ENCODE results near the gene GPR158.
A peak's percentile ranks its signal among the peaks of the same experiment; 100 is the strongest.

GPR158 gene

GRCh38 chr10:25198151-25198550 lies 23.4 kb downstream of the GPR158 start:
- no peak for DNase-seq

DNA sequence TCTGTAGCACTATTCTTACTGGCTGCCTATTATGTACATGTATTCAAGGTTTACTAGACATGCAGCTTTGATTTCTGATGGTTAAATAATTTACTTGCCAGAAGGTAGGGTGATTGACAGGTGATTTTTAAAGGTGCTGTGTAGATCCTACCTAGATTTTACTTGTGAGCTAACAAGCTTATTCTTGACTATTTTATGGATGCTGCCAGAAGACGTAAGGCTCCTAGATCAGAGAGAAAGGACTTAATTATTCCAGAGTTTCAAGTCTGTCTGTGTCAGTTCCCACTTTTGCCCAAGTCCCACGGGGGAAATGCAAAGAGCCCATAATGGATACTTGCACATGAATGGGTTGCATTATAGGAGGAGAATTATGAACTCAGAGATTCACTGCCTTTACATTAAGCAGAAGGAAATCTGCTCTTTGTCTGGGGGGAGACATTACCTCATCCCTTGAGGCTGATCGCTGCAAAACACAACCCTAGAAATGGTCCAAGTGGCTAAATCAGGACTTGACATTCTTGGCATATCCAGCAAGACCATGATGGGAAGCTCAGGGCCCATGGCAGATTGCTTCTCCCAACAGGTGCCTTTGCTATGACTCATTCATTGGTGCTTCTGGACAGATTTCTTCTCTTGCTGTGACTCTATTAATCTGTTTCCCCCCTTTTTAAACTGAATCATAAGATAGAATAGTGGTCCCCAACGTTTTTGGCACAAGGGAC lies 32.1 kb downstream of the GPR158 start:
- DNase-seq: no peak

- no peak for DNase-seq
Measured at GRCh38 chr10:25209618-25210017, 34.8 kb downstream of the GPR158 start.

DNA sequence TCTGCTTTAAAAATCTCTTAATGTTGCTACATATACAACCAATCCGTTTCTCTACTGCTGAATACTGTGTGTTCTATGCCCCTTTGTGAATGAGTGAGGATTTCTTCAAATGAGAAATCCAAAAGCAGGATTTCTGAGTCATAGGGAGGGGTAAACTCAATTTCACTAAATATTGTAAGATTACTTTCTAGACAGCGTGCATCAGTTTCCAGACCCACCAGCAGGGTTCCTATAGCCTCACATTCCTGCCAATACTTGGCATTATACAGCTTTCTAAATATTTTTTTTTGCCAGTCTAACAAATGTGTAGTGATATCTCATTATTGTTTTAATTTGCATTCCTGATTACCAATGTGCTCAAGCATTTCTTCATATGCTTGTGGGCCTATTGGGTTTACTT lies 35.5 kb downstream of the GPR158 start:
- no peak for DNase-seq

DNA sequence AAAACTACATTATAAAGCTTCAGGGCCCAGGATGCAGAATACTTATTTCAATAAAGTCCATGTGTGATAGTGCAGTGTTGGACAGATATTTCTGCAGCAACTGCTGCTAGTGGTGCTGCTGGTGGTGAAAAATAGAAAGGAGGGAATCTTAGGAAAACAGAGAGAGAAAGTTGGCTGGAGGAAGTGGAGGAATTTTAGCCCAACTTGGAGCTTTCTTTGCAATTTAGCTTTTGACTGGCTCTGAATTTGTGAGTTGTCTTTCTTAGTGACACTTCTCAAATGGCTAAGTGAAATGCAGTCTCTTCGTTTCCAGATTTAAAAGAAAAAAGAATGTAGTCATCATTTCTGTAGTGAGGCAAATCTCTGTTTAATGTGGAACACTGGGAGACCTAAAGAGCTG lies 45.4 kb downstream of the GPR158 start:
- no peak for DNase-seq

- DNase-seq: no peak
Measured at GRCh38 chr10:25222085-25222660, 47.4 kb downstream of the GPR158 start.

DNA sequence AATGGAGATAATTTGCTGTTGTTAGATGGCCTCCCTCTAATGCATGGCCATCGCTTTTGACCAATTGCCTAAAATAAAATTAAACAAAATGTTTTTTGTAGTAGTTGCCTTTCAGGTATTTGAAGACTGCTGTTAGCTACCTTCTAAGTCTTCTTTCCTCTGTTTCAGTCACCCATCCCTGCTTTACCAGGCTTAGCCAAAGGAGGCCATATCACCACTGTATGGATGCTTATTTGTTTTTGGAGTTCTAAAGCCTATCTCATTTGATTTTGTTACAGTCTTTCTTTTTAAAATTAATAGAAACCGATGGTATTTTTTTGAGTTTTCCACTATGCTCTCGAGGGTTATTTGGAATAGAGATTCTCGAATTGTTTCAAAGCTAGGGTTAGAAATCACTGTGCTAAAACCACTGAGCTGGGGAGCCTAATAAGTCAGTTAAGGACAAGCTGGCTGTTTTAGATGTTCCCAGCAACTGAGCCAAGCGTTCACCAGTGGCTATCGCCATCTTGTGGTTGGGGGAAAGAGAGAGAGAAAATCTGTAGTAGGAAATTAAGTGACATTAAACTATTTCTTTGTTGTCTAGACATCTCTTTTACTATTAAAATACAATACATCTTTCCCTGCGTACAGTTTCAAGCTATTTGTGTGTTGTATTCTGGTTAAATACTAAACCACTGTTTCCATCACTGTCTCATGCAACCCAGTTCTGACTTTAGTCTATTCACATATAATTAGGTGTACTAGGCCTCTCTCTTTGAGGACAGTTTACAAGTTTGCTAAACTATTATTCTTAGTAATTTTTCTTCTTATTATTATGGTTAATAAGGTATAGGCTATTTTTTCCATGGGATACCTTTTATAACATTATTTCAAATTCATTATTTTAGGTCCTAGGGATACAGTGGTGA lies 52.2 kb downstream of the GPR158 start:
- peak in 1 of 2 experiments; percentile 2 for DNase-seq

GRCh38 chr10:25231751-25232150 lies 57.0 kb downstream of the GPR158 start:
- no peak for DNase-seq

GRCh38 chr10:25232204-25232603 lies 57.4 kb downstream of the GPR158 start:
- no peak for DNase-seq

- no peak for DNase-seq
Measured at GRCh38 chr10:25245165-25245564, 70.4 kb downstream of the GPR158 start.

DNA sequence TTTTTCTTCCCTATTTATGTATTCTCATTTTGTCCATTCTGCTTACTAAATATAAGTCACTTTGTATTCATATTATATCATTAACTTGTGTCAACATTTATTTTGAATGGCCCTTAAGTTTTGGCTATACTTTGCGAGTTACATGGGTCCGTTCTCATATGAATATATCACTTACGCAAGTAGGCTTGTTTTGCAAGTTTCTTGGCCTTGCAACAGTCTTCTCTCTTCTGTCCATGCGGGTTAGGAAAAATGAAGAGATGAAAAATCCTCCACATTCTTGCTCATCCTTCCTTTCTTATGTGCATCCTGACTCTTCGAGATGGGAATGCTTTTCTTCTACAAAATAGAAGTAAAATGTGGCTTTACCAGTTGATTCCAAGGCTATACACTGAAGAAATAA lies 82.8 kb downstream of the GPR158 start:
- no peak for DNase-seq

GRCh38 chr10:25261110-25261509 lies 86.3 kb downstream of the GPR158 start:
- no peak for DNase-seq

DNA sequence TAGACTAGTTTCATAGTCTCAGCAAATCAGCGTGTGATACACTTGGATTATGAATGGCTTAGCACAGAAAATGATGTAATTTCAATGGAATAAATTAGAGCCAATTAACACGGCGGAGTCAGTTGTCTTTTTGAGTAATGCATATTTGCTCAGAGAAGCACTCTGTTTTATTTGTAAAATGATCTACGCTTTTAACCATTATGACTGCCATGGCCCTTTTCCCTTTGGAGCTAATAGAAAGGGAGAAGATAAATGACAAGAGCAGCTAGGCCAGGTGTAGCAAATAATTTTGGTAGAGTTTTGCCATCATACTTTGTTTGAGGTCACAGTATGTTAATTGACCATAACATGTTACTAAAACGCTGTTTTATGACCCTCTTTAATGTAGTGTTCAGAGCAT lies 86.8 kb downstream of the GPR158 start:
- no peak for DNase-seq

- DNase-seq: no peak
Measured at GRCh38 chr10:25263931-25264330, 89.1 kb downstream of the GPR158 start.

DNA sequence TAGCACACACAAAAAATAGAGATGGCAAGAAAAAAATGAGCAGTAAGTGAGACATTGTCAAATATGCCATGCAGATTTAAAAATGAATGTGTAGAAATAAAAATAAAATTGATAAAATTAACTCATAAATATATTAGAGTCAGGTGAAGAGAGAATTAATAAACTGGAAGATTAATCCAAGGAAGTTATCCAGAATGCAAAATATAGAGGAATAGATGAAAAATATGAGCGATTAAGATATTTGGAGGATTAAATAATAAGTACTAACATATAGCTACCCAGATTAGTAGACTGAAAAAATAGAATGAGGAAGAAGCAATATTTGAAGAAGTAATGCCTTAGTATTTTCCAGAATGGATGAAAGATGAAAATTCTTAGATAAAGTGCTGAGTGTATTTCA lies 103.4 kb downstream of the GPR158 start:
- DNase-seq: no peak

DNA sequence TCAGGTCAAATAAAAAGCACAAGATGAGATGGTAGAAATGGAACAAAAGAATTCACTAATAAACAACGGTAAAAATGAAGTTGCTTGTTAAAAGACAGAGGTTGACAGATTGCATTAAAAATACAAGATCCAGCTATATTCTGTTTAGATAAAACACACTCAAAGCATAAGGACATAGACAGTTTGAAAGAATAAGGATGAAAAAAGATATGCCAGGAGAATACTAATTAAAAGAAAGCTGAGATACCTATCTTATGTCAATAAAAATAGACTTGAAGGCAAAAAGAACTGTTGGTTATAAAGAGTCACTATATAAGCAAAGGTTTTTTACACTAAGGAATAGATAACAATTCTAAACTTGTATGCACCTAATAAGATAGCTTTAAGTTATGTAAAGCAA lies 105.3 kb downstream of the GPR158 start:
- DNase-seq: no peak

- no peak for DNase-seq
Measured at GRCh38 chr10:25280573-25280972, 105.8 kb downstream of the GPR158 start.

DNA sequence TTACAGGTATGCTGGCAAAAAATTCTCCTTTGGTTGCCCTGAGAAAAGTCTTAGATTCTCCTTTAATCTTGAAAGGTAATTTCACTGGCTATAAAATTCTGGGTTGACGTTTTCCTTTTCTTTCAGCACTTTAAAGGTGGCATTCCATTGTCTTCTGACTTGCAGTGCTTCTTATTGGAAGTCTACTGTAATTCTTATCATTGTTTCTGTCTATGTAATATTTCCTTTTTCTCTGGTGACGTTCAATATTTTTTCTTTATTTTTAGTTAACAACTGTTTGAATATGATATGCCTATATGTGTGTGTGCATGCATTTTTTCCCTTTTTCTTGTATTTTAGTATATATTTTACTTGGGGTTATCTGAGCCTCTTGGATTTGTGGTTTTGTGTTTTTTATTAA lies 111.0 kb downstream of the GPR158 start:
- DNase-seq: no peak

DNA sequence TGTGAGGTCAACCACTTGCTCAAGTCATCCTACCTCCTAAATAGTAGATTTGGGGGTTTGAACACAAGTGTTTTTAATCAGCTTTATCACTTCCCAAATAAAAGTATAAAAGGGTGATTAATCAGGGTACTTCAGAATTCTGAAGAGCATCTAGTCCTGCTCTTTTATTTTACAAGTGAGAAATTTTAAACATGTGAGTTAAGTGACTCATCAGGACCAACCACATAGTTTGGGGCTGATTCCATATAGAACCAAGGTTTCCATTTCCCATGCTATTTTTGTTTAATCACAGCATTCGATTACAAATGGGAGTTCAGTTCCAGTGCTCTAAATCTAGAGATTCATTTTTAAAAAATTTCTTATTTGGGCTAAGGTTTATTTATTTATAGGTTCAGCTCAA lies 113.4 kb downstream of the GPR158 start:
- no peak for DNase-seq

DNA sequence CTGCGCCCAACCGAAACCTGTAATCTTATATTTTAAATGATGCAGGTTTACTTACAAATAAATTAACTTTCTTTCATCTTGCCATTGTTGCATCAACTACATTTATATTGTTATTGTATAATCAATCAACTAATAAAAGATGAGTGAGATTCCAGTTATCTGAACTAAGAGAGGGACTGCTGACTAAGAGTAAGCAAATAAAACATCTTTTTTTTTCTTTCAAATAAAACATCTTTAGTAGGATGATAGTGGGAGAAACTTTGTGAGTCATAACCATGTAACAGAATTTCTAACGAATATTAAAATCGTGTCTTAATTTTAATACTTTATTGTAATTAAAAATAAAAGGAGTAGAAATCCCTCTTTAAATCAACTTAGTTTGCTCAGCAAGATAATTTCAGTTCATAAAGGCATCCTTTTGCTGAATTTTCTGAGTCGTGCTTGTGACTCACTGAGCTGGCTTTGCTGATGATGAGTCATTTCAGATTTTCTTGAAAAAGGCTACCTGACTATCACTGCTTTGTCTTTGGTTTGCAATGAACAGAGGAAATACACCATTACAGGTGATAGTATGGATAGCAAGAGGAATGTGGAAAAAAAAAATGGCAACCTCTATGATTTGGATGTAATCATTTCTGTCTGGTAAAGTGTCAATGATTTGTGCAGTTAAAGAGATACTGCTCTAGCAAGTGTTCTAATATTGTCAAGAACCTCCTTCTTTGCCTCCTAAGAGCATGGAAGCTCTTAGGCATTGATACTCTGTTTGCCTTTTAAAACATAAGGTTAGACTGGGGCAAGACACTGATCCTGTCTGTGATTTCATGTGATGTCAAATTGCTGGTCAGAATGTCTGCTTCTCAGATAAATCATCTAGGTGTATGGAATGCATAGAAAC lies 119.5 kb downstream of the GPR158 start:
- DNase-seq: no peak

DNA sequence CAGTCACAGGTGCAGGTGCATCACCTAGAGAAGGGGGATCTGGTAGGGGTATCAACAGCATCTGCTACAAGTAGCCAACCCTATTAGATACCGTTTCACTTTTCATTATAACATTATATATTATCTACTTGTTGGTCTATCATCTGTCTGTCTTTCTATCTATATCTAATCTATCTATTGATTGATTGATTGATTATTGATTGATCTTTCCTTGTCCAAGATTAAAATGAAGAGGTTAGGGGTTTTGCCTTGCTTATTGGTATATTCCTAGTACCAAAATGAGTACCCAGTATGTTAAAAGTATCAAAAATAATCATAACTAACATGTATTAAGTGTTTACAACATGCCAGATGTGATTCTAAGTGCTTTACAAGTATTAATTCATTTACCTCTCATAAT lies 121.5 kb downstream of the GPR158 start:
- DNase-seq: no peak

DNA sequence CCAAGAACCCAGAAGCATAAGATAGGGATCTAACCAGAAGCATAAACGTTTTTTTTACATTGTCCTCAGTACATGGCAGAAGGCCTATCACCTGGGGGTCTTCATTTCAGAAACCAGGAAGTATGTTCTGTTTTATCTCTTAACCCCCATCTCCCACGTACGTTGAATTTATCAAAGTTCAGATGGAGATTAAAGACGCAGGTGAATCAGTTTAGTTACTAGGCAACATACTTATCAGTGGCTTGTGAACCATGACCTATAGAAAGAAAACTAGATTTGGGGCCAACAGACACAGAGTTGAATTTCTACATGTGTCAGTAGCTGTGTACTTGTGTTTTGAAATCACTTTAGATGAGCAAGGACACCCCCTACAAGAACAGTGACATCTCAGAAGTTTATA lies 122.7 kb downstream of the GPR158 start:
- DNase-seq: no peak

DNA sequence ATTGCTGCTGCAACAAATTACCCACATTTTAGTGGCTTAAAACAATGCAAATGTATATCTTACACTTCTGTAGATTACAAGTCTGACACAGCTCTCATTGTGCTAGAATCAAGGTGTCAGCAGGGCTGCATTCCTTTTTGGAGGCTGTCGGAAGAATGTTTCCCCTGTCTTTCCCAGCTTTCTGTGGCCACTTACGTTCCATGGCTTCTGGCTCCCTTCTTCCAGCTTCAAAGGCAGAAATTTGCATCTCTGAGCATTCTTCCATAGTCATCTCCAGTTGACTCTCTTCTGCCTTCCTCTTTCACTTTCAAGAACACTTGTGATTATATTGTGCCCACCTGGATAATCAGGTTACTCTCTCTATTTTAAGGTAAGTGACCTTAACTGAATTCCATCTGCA lies 125.3 kb downstream of the GPR158 start:
- no peak for DNase-seq

Data from stimulated activated CD4-positive, alpha-beta T cell treated with anti-CD3 and anti-CD28 coated beads, Interleukin-4, amount 100 ng/mL, for 4 hours (primary cell).